Activated naive CD4-positive, alpha-beta T cell treated with anti-CD3 and anti-CD28 coated beads, Interleukin-2, amount 50 U/mL, for 24 hours (primary cell): ENCODE results near the gene MKRN2OS.
"Not testable (repeated sequence)": the region's sequence is repeated elsewhere in the genome, so short reads cannot be mapped to it uniquely, and the experiment has no call there.

Experiments
- H3K27ac Mint-ChIP-seq: one replicate; pipeline ENCODE4 v1.8.0; 2021; ENCODE audit warnings: mild to moderate bottlenecking, mixed read lengths
- H3K27me3 Mint-ChIP-seq: one replicate; pipeline ENCODE4 v1.8.0; 2021; ENCODE audit warnings: mixed read lengths
- H3K36me3 Mint-ChIP-seq: one replicate; pipeline ENCODE4 v1.8.0; 2021; ENCODE audit warnings: mixed read lengths
- H3K4me1 Mint-ChIP-seq: one replicate; pipeline ENCODE4 v1.8.0; 2021; ENCODE audit warnings: mixed read lengths
- H3K4me3 Mint-ChIP-seq: one replicate; pipeline ENCODE4 v1.8.0; 2021; ENCODE audit warnings: mild to moderate bottlenecking, mixed read lengths
- H3K9me3 Mint-ChIP-seq: one replicate; pipeline ENCODE4 v1.8.0; 2021; ENCODE audit warnings: mixed read lengths

Gene MKRN2OS

GRCh38 chr3:12549971-12550760 is 4.9 kb upstream of the MKRN2OS start:
- Mint-ChIP-seq H3K4me1 (no peaks in the 10 kb centered on the region), H3K27ac (no peak overlapping the region), H3K4me3 (no peak overlapping the region), H3K9me3 (no peaks in the 10 kb centered on the region), H3K36me3 (no peaks in the 10 kb centered on the region), H3K27me3 (peaks cover 11% of the 10 kb centered on the region)

GRCh38 chr3:12544652-12545472 is 437 bp downstream of the MKRN2OS start:
- Mint-ChIP-seq H3K4me3 (no peak overlapping the region), H3K36me3 (no peaks in the 10 kb centered on the region), H3K27me3 (no peaks in the 10 kb centered on the region), H3K9me3 (no peaks in the 10 kb centered on the region), H3K4me1 (no peaks in the 10 kb centered on the region), H3K27ac (no peak overlapping the region)

GRCh38 chr3:12543497-12543896 is 1.8 kb downstream of the MKRN2OS start:
- not testable (repeated sequence) for H3K27me3 Mint-ChIP-seq, H3K36me3 Mint-ChIP-seq, H3K4me3 Mint-ChIP-seq, H3K27ac Mint-ChIP-seq, H3K4me1 Mint-ChIP-seq, H3K9me3 Mint-ChIP-seq

GRCh38 chr3:12541625-12542024 is 3.7 kb downstream of the MKRN2OS start:
- Mint-ChIP-seq H3K27ac (no peak overlapping the region), H3K9me3 (no peaks in the 10 kb centered on the region), H3K4me3 (no peak overlapping the region)

GRCh38 chr3:12536423-12536822 is 8.9 kb downstream of the MKRN2OS start:
- no peaks in the 10 kb centered on the region for H3K27me3 Mint-ChIP-seq
- H3K27ac Mint-ChIP-seq, result no peak overlapping the region

More at GRCh38 chr3:12541625-12542024, 3.7 kb downstream of the MKRN2OS start:
- H3K27me3 Mint-ChIP-seq, result no peaks in the 10 kb centered on the region
- no peaks in the 10 kb centered on the region for H3K36me3 Mint-ChIP-seq
- no peaks in the 10 kb centered on the region for H3K4me1 Mint-ChIP-seq

GRCh38 chr3:12532182-12532581 is 13.1 kb downstream of the MKRN2OS start:
- Mint-ChIP-seq H3K4me1 (no peaks in the 10 kb centered on the region), H3K27ac (no peak overlapping the region), H3K27me3 (no peaks in the 10 kb centered on the region), H3K9me3 (no peaks in the 10 kb centered on the region), H3K4me3 (no peak overlapping the region), H3K36me3 (peaks cover 17% of the 10 kb centered on the region)

More at GRCh38 chr3:12536423-12536822, 8.9 kb downstream of the MKRN2OS start:
- Mint-ChIP-seq H3K4me1 (no peaks in the 10 kb centered on the region), H3K9me3 (no peaks in the 10 kb centered on the region), H3K36me3 (peaks cover 9% of the 10 kb centered on the region), H3K4me3 (no peak overlapping the region)

GRCh38 chr3:12527757-12528143 is 17.5 kb downstream of the MKRN2OS start:
- Mint-ChIP-seq H3K4me1 (no peaks in the 10 kb centered on the region), H3K4me3 (no peak overlapping the region), H3K9me3 (no peaks in the 10 kb centered on the region), H3K27me3 (no peaks in the 10 kb centered on the region), H3K36me3 (peaks cover 22% of the 10 kb centered on the region), H3K27ac (no peak overlapping the region)

- no peaks in the 10 kb centered on the region for H3K4me1 Mint-ChIP-seq
- peaks cover 20% of the 10 kb centered on the region for H3K36me3 Mint-ChIP-seq
- no peaks in the 10 kb centered on the region for H3K9me3 Mint-ChIP-seq
- H3K27me3 Mint-ChIP-seq, result no peaks in the 10 kb centered on the region
- H3K4me3 Mint-ChIP-seq, result no peak overlapping the region
- H3K27ac Mint-ChIP-seq, result no peak overlapping the region
Measured at GRCh38 chr3:12522721-12523120, 22.6 kb downstream of the MKRN2OS start.

GRCh38 chr3:12521010-12521409 is 24.3 kb downstream of the MKRN2OS start:
- no peaks in the 10 kb centered on the region for H3K27me3 Mint-ChIP-seq
- no peak overlapping the region for H3K27ac Mint-ChIP-seq
- H3K4me1 Mint-ChIP-seq, result no peaks in the 10 kb centered on the region
- peaks cover 17% of the 10 kb centered on the region for H3K36me3 Mint-ChIP-seq
- no peaks in the 10 kb centered on the region for H3K9me3 Mint-ChIP-seq
- H3K4me3 Mint-ChIP-seq, result no peak overlapping the region

GRCh38 chr3:12518261-12519028 is 26.9 kb downstream of the MKRN2OS start:
- Mint-ChIP-seq H3K9me3 (no peaks in the 10 kb centered on the region), H3K27me3 (no peaks in the 10 kb centered on the region), H3K4me3 (no peak overlapping the region), H3K36me3 (peaks cover 13% of the 10 kb centered on the region), H3K4me1 (no peaks in the 10 kb centered on the region), H3K27ac (no peak overlapping the region)

- Mint-ChIP-seq H3K4me3 (no peak overlapping the region), H3K36me3 (peaks cover 11% of the 10 kb centered on the region), H3K27me3 (no peaks in the 10 kb centered on the region)
Measured at GRCh38 chr3:12516873-12517272, 28.4 kb downstream of the MKRN2OS start.

GRCh38 chr3:12515631-12516030 is 29.7 kb downstream of the MKRN2OS start:
- H3K27me3 Mint-ChIP-seq, result no peaks in the 10 kb centered on the region
- no peak overlapping the region for H3K4me3 Mint-ChIP-seq
- no peaks in the 10 kb centered on the region for H3K4me1 Mint-ChIP-seq
- peaks cover 7% of the 10 kb centered on the region for H3K36me3 Mint-ChIP-seq
- H3K9me3 Mint-ChIP-seq, result no peaks in the 10 kb centered on the region
- H3K27ac Mint-ChIP-seq, result no peak overlapping the region

More at GRCh38 chr3:12516873-12517272, 28.4 kb downstream of the MKRN2OS start:
- Mint-ChIP-seq H3K27ac (no peak overlapping the region), H3K4me1 (no peaks in the 10 kb centered on the region), H3K9me3 (no peaks in the 10 kb centered on the region)

- Mint-ChIP-seq H3K36me3 (peaks cover 5% of the 10 kb centered on the region), H3K27ac (no peak overlapping the region), H3K27me3 (no peaks in the 10 kb centered on the region), H3K9me3 (no peaks in the 10 kb centered on the region), H3K4me3 (no peak overlapping the region), H3K4me1 (no peaks in the 10 kb centered on the region)
Measured at GRCh38 chr3:12513694-12514446, 31.4 kb downstream of the MKRN2OS start.

GRCh38 chr3:12512534-12513118 is 32.7 kb downstream of the MKRN2OS start:
- no peaks in the 10 kb centered on the region for H3K27me3 Mint-ChIP-seq
- H3K9me3 Mint-ChIP-seq, result no peaks in the 10 kb centered on the region
- H3K4me3 Mint-ChIP-seq, result no peak overlapping the region
- H3K36me3 Mint-ChIP-seq, result peaks cover 5% of the 10 kb centered on the region
- H3K27ac Mint-ChIP-seq, result no peak overlapping the region
- H3K4me1 Mint-ChIP-seq, result no peaks in the 10 kb centered on the region

GRCh38 chr3:12509466-12509865 is 35.8 kb downstream of the MKRN2OS start:
- Mint-ChIP-seq H3K27me3 (no peaks in the 10 kb centered on the region), H3K27ac (no peak overlapping the region), H3K4me3 (no peak overlapping the region), H3K4me1 (no peaks in the 10 kb centered on the region), H3K9me3 (no peaks in the 10 kb centered on the region), H3K36me3 (peaks cover 8% of the 10 kb centered on the region)
